B cell (primary cell): ENCODE data around the gene RASGRP3.

Experiments
- CTCF ChIP-seq: fragments of 200-600 bp; IDR thresholded peaks from one replicate; pipeline ENCODE4 v1.8.0; 2022; ENCODE audit warnings: antibody characterized with exemption, mild to moderate bottlenecking
- EZH2 ChIP-seq: IDR thresholded peaks from 2 replicates; pipeline ENCODE4 v1.6.1; 2012; ENCODE audit warnings: borderline replicate concordance, low read depth, mild to moderate bottlenecking, moderate library complexity, low read length; ENCODE audit not compliant: insufficient read depth, poor library complexity, severe bottlenecking

DNA sequence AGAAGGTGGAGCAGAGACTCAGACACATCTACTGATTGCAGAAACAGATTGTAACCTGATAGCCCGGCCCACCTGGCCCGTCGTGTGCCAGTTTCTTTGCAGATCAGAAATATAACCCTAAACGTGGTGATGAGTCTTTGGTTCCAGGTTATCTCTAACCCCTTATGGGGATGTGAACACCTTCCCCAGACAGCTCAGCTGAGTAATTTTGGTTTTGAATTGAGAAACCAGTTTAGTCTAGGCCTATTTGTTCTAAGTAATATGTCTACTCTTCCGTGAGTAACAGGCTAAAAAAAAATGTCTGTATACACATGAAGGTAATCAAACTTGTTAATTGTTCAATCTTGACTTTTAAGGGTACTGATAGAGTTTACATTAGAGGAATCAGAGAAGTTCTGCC lies 35.7 kb downstream of the RASGRP3 start:
- TF ChIP-seq CTCF (no peak), EZH2 (no peak)
